Stimulated activated CD8-positive, alpha-beta memory T cell treated with anti-CD3 and anti-CD28 coated beads, Interleukin-7, amount 100 ng/mL, for 1 hour (primary cell): ENCODE measurements around the gene PGPEP1.
"Not testable (repeated sequence)": the region's sequence is repeated elsewhere in the genome, so short reads cannot be mapped to it uniquely, and the experiment has no call there.

Experiments
- DNase-seq, 2 donors: peaks; one replicate each; pipeline ENCODE4 v3.0.0-alpha.2; 2020; ENCODE audit warnings: low read depth in 2 of 2

The PGPEP1 gene

DNA sequence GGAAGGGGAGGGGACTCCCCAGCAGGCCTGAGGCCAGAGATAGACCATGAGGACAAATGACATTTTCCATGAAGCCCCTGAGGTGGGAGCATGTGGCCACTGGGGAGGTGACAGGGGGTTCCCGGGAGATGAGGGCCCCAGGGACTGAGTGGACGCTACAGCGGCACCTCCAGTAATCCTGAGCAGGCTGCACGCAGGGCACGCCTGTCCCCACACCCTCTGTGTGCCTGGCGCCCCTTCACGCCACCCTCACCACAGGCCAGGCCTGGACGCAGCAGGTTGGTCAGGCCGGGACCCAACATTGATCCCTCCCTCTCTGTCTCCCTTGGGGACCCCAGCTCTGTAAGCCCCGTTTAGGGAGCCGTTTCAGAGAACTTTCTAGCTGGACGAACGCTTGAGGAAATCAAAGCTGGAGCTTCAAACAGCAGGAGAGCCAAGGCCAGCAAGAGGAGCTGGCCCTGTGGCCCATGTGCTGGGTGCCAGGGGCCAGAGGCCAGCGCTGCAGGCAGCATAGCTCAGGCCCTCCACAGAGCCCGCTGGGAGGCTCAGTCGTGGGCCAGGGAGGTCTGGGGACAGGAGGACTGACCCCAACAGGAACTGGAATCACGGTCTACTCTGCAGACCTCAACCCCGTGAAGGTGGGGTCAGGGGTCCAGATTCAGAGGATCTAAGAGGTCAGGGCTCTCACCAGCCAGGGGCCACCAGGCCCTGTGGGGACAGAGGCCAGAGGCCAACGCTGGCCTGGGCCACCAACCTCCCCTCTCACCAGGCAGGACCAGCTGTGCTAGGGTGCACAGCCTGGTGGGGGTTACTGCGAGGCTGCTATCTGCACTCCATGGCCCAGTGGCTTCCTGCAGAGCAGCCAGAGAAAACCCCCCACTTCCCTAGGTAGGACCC lies 32.1 kb upstream of the PGPEP1 start:
- no peak for DNase-seq

- DNase-seq: no peak
These were observed 31.5 kb upstream of the PGPEP1 start for GRCh38 chr19:18308948-18309325.

DNA sequence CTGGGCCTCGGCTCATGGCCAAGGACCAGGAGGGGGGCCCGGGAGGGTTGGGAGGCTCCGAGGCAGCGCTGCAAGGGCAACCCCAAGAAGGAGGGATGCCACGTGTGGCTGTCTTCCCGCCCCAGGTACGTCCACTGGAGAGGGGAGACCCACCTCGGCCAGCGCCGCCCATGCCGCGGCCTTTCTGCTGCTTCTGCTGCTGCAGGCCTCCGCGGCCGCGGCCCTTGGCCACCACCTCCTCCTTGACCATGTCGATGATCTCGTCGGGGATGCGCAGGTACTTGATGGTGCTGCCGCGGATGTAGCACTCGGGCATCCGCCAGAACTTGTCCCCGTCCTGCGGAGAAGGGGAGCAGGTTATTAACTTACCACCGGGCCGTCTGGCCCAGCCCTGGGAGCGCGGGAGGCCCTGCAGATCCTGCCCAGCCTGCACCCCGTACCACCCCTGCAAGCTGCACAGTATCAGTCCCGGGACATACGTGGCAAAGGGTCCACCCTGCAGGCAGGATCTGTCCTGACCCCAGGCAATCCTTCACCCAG lies 30.8 kb upstream of the PGPEP1 start:
- no peak for DNase-seq

DNA sequence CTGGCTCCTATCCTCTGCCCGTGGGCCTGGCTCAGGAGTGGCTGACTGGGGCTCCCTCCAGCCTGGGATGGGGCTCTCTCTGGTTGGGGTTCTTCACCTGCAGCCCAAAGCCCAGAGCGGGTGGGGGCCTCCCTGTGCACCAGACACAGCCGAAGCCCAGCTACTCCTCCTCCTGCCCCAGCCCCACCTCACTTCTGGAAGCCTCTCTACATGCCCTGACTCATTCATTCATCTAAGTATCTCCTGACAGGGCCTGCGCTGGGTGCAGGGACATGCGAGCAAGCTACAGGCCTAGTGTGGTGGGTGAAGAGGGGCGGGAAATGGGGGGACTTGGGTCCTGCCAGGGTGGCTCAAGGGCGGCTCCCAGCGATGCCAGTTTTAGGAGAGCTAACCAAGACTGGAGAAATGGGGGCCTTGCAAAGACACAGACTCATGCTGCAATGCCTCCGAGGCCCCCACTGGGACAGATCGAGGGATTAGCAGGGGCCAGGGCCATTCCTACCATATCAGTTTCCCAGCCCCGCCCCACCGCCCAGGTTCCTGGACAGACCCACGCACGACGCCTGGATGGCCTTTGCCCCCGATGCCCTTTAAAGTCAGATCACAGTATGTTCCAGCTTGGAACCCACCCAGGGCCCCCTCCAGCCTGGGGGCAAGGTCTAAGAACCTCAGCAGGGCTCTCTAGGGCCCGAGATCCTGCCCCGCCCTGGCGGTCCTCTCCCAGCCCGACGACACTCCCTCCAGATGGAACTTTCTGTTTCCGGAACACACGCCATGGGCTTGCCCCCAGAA lies 30.1 kb upstream of the PGPEP1 start:
- no peak for DNase-seq

DNA sequence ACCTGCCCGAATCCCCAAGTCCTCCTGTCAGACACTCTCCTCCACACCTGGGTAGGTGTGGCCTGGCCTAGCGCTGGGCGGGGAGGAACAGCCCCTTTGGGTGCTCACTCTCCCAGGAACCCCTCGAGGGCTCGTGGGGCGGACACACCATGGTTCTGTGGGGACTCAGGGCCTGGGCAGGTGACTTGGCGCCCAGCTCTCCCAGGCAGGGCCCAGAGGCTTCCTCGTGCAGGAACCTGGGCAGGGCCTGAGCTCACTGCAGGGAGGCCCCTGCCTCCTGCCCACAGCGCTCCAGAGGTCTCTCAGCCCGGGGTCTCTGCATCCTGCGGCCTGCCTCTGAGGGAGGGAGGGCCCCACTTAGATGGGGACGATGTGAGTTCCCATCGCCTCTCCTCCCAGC lies 29.4 kb upstream of the PGPEP1 start:
- no peak for DNase-seq

GRCh38 chr19:18311502-18312091 lies 28.8 kb upstream of the PGPEP1 start:
- DNase-seq: no peak

DNA sequence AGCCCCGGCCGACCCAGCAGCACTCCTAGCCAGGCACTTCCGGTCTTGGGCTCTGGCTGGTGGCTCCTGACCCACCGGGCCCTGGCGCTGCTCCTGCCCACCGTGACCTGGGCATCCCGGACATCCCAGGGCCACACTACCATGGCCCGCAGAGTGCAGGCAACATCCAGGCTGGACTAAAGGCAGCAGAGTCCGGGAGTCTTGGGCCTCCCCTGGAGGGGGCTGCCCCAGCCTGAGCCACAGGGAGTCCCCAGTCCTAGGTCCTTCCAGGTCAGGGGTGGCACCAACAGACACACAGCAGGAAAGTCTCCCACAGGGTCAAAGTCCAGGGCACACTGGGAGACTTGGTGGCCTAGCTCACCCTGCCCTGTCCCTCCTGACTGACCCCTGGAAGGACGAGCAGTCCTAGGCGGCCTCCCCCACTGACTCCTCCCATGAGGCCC lies 28.3 kb upstream of the PGPEP1 start:
- no peak for DNase-seq

- no peak for DNase-seq
These were observed 27.0 kb upstream of the PGPEP1 start for GRCh38 chr19:18313398-18313797.

GRCh38 chr19:18317961-18318800 lies 22.2 kb upstream of the PGPEP1 start:
- no peak for DNase-seq

DNA sequence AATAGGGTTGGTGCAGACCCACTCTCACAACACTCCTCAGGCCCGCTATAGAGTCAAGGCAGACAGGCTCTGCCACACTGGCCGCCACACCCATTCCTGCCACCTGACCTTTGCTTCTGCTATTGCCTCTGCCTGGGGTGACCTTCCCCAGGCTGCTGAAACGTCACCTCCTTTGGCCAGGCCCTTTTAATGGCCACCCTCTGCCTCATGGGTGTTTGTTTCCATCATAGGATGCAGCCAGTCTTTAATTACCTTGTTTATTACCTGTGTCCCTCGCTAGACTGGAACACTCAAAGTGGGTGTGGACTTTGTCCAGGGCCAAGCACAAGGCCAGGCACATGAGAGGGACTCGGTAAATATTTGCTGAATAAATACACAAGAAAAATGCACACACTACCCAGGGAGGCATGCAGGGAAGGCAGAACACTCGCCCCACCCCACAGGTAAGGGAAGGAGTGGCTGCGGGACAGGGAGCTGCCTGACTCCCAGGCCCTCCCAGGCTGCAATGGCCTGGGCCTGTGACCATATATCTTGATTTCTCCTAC lies 20.7 kb upstream of the PGPEP1 start:
- DNase-seq: no peak

- DNase-seq: no peak
These were observed 19.3 kb upstream of the PGPEP1 start for GRCh38 chr19:18320865-18321733.

DNA sequence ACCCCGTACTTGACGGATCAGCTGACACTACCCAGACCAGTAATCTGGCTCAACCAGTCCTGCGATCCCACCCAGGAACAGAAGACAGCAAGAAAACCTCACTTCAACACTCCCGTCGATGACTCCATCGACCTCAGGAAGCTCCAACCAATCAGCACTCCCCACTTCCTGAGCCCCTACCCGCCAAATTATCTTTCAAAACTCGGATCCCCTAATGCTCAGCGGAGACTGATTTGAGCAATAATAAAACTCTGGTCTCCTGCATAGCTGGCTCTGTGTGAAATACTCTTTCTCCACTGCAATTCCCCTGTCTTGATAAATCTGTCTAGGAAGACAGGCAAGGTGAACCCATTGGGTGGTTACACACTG lies 18.7 kb upstream of the PGPEP1 start:
- DNase-seq: no peak

GRCh38 chr19:18322318-18322758 lies 18.1 kb upstream of the PGPEP1 start:
- DNase-seq: no peak

DNA sequence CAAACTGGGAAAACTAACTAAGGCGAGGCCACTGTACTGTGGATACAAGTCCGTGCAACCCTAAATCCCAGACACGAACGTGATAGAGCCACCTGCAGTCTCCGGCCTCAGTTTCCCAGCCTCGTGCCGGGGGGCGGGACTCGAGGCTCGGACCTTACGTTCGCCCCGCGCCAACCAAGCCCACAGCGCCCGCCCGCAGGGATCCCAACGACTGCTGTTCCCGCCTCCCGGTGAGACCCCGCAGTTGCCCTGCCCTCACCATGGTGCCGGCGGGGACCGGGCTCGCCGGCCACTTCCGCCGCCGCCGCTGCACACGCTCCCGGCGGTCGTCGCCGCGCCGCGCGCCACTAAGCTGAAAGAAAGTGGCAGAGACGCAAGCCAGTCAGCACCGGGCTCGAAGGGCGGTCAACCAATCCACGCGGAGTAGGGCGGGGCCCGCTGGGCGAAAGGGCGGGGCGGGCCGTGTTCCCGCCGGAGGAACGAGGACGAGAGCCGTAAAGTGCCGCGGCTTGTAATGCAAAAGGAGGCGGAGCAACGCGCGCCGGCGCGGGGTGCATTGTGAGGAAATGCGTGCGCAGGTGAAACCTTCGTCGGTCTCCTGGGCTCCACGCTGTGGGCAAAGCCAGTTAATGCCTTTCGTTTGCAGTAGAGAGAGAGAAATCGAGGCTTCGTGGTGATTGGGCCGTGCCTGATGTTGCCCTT lies 17.5 kb upstream of the PGPEP1 start, which contains the start of gene LSM4:
Gene LSM4 (minus strand): TSS at position 318 of the 702 bp plus-strand sequence. CDS start 56 bp downstream, at position 262.
- peak; percentile 99 for DNase-seq

- DNase-seq: not testable (repeated sequence)
These were observed 16.0 kb upstream of the PGPEP1 start for GRCh38 chr19:18324373-18324731.

DNA sequence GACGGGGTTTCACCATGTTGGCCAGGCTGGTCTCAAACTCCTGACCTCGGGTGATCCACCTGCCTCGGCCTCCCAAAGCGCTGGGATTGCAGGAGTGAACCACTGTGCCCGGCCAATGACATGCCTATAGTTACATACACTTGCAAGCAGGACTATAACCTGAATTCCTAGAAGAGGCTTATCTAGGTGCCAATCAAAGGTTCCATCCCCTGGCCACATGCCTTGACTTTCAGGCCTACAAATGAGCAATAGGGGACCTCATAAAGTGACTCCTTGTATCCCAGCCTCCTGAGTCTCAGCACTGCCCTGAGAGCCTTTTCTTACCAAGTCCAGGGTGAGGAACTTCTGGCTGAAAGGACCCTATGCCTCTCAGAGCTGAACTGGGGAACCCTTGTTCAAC lies 13.6 kb upstream of the PGPEP1 start:
- DNase-seq: no peak

DNA sequence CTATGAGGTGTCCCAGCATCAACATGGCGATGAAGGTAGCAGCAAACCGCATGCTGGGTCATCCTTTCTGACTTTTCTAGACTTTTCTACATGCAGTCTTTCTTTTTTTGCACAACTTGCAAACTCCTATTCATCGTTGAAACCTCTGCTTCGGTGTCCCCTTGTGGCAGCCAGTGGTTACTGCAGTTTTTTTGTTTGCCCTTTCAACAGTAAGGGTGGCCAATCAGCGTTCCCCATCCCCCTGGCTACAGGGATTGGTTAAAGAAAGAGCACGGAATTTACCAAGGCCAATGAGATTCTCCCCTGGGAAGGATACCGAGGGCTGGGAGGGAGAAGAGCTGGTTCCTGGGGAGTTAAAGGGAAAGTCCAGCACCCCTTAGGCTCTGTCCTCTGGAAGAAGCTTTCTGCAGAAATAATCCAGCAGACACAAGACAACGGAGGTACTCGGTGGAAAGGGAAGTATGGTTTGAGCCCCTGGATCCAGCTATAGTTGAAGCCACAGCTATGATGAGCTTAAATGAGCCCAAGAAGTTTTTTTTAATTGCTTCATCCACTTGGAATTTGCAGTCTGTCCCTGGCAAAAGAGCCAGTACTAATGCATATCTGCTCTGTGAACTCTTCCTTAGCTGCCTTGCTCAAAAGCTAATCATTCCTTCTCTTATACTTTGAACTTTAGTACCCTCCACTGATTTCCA lies 11.9 kb upstream of the PGPEP1 start:
- DNase-seq: peak; percentile 67 to 68

GRCh38 chr19:18329035-18329376 lies 11.4 kb upstream of the PGPEP1 start:
- no peak for DNase-seq

DNA sequence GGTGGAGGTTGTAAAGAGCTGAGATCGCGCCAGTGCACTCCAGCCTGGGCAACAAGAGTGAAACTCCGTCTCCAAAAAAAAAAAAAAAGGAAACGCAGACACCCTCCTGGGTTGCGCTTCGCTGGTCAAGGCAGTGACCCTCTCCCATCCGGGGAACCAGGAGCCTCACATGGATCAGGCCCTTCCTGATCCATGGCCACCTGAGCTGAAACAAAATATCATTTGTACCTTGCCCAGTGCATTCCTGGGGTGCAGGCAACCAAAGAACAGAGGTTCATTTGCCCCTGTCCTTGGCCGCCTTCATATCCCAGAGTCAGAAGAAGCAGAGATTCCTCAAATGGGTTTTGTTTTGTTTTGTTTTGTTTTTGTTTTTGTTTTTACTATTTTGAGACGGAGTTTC lies 9.5 kb upstream of the PGPEP1 start:
- no peak for DNase-seq
